Tibial nerve (tissue), 4 donors: ENCODE results near the gene CUL1.

ENCODE experiments used
- CTCF ChIP-seq, 5 experiments: fragments of 200-600 bp in 3 of 5; fragments of 450-650 bp in 2 of 5; sonication (generic) in 3 of 5; IDR thresholded peaks; one replicate each; pipeline ENCODE4 v1.5.1; 2016 to 2019; ENCODE audit warnings: antibody characterized with exemption in 5 of 5, mild to moderate bottlenecking in 3 of 5, moderate library complexity in 2 of 5
- EP300 ChIP-seq, 2 donors: sonication (generic); formaldehyde crosslinking; IDR thresholded peaks; one replicate each; pipeline ENCODE4 v1.6.1; 2017; ENCODE audit warnings: antibody characterized with exemption in 2 of 2, mild to moderate bottlenecking in 1 of 2

GRCh38 chr7:148729984-148730733 is 31.5 kb downstream of the CUL1 start:
- TF ChIP-seq CTCF (IDR thresholded peaks at IDR 0.05) (no peak), EP300 (IDR thresholded peaks at IDR 0.05) (no peak)
